Measurements from ENCODE around the gene CCDC191.

CCDC191 gene

GRCh38 chr3:113914646-113915045 is 141.7 kb downstream of the CCDC191 start:
- H3K36me3 ChIP-seq (ENCODE audit: control insufficient read depth, insufficient read depth, low read length), result no peaks in the 10 kb centered on the region
- WGBS, 2 experiments (ENCODE audit: insufficient coverage in 2 of 2), result 67% methylated on average over 1 of the region's 2 CpGs; no CpG with 5 or more reads in 1 of the 2 experiments
- no peaks in the 10 kb centered on the region for H3K4me1 ChIP-seq (ENCODE audit: control insufficient read depth, insufficient read depth, low read length, poor library complexity, severe bottlenecking)
- no peak overlapping the region for H3K4me3 ChIP-seq (ENCODE audit: extremely low read depth, insufficient read depth, low read length, poor library complexity, severe bottlenecking)
- no peak overlapping the region for H3K27ac ChIP-seq (ENCODE audit: low read depth, low read length, severe bottlenecking)
- no peaks in the 10 kb centered on the region for H3K9me3 ChIP-seq (ENCODE audit: control insufficient read depth, low read length)
